SU-DHL-6 (cell line): ENCODE results near the gene TLX3.
"Not testable (repeated sequence)": the region's sequence is repeated elsewhere in the genome, so short reads cannot be mapped to it uniquely, and the experiment has no call there.

ENCODE experiments used
- CTCF ChIP-seq: fragments of 200-600 bp; sonication (generic); IDR thresholded peaks from one replicate; pipeline ENCODE4 v1.5.1; 2017; ENCODE audit warnings: antibody characterized with exemption, mild to moderate bottlenecking, low read length, moderate library complexity; ENCODE audit not compliant: insufficient read depth, poor library complexity, severe bottlenecking
- EZH2phosphoT487 ChIP-seq: fragments of 200-600 bp; sonication (generic), shearing (Covaris generic); conservative IDR thresholded peaks from 2 replicates; pipeline ENCODE4 v1.6.1; 2018; ENCODE audit warnings: mild to moderate bottlenecking, antibody characterized with exemption, low read length, moderate library complexity, mixed read lengths

GRCh38 chr5:171361151-171361550 lies 52.1 kb downstream of the TLX3 start:
- TF ChIP-seq CTCF, EZH2phosphoT487: not testable (repeated sequence)
